Osteocyte (in vitro differentiated cells): Measurements from ENCODE around the gene TPH2. TPM values are rescaled to one million over a fixed set of nuclear protein-coding genes. Genes with fewer than 3 reads are reported as not detected.

Experiments used
- DNase-seq: peaks from one replicate; pipeline ENCODE4 v3.0.0; 2021; ENCODE audit warnings: mixed read lengths; ENCODE audit not compliant: unreplicated experiment; ENCODE audit errors: extremely low spot score
- H3K27ac Mint-ChIP-seq: one replicate; pipeline ENCODE4 v1.8.0; 2021; ENCODE audit warnings: mild to moderate bottlenecking, mixed read lengths; ENCODE audit not compliant: unreplicated experiment
- H3K27me3 Mint-ChIP-seq: one replicate; pipeline ENCODE4 v1.8.0; 2021; ENCODE audit warnings: mixed read lengths; ENCODE audit not compliant: unreplicated experiment
- H3K36me3 Mint-ChIP-seq: one replicate; pipeline ENCODE4 v1.8.0; 2021; ENCODE audit warnings: mixed read lengths; ENCODE audit not compliant: unreplicated experiment
- H3K4me1 Mint-ChIP-seq: one replicate; pipeline ENCODE4 v1.8.0; 2021; ENCODE audit warnings: mixed read lengths; ENCODE audit not compliant: unreplicated experiment
- H3K4me3 Mint-ChIP-seq: one replicate; pipeline ENCODE4 v1.8.0; 2021; ENCODE audit warnings: mild to moderate bottlenecking, moderate library complexity, mixed read lengths; ENCODE audit not compliant: unreplicated experiment
- H3K9me3 Mint-ChIP-seq: one replicate; pipeline ENCODE4 v1.8.0; 2021; ENCODE audit warnings: mixed read lengths; ENCODE audit not compliant: unreplicated experiment
- total RNA-seq: library from RNA; stranded (reverse); gene quantifications from 2 replicates; pipeline ENCODE4 v1.2.1, GENCODE V29; 2021
- TF ChIP-seq, protein P1 (sequence below): fragments of 200-600 bp; sonication (generic); IDR thresholded peaks from 2 replicates; pipeline ENCODE4 v1.5.0; 2021; ENCODE audit warnings: antibody characterized with exemption, mild to moderate bottlenecking, moderate library complexity

The TPH2 gene
- total RNA-seq, 1 donor from 2014 or later, result not detected

DNA sequence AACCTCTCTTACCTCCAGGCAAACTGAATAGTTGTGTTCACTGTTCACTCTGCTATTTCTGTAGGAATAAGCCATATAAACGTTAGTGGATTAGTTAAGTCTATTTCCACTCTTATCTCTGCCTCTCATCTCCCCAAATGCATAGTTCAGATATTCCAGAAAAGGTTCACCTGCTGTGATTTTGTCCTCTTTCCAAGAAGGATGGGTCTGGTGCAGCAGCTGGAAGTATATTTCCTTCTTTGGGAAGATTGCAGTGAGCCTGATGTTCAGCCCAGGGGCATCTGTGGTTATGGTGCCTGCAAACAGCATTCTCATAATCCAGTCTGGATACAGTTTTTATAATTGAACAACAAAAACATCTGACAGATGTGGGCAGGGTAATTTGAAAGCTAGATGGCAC is 97.7 kb downstream of the TPH2 start:
- H3K27ac Mint-ChIP-seq, result no peak overlapping the region
- H3K27me3 Mint-ChIP-seq, result peaks cover 14% of the 10 kb centered on the region
- TF ChIP-seq, protein P1, sequence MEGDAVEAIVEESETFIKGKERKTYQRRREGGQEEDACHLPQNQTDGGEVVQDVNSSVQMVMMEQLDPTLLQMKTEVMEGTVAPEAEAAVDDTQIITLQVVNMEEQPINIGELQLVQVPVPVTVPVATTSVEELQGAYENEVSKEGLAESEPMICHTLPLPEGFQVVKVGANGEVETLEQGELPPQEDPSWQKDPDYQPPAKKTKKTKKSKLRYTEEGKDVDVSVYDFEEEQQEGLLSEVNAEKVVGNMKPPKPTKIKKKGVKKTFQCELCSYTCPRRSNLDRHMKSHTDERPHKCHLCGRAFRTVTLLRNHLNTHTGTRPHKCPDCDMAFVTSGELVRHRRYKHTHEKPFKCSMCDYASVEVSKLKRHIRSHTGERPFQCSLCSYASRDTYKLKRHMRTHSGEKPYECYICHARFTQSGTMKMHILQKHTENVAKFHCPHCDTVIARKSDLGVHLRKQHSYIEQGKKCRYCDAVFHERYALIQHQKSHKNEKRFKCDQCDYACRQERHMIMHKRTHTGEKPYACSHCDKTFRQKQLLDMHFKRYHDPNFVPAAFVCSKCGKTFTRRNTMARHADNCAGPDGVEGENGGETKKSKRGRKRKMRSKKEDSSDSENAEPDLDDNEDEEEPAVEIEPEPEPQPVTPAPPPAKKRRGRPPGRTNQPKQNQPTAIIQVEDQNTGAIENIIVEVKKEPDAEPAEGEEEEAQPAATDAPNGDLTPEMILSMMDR, result no peak
- H3K36me3 Mint-ChIP-seq, result no peaks in the 10 kb centered on the region
- H3K4me3 Mint-ChIP-seq, result no peak overlapping the region
- no peaks in the 10 kb centered on the region for H3K4me1 Mint-ChIP-seq
- no peak for DNase-seq
- H3K9me3 Mint-ChIP-seq, result peaks cover 5% of the 10 kb centered on the region

DNA sequence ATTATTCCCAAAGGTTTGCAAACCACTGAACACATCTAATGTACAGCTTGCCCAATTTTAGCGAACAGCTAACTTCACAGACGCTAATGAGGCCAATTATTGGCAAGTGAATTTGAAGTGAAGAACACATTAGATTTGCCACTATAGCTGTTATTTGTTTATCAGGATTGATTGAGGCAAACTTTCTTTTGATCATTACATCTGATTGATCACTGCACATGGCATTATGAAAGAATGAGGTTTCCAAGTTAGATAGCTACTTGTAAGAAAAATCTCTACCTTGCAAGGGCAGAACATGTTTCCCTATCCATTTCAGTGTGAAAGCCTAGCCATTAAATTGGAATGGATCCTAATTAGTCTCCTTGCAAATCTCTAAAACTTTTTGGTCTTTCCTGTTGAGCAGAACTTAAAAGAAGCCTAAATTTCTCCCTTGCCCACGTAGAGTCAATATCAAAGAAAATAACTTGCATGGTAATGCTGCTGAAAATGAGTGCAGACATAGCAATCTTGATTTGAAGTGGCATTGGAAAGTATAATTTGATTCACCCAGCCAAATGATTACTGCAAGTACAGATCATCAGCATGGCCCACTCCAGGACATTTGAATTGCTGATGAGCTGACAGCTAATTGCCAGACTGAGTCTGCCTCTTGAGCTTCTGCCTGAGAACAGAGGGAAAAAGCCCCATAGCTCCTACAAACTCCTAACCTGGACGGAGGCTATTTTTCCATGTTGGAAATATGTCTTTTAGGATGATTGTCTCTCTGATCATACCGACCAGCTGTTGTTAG is 98.6 kb downstream of the TPH2 start:
- H3K27me3 Mint-ChIP-seq, result peaks cover 9% of the 10 kb centered on the region
- H3K4me3 Mint-ChIP-seq, result no peak overlapping the region
- H3K9me3 Mint-ChIP-seq, result peaks cover 5% of the 10 kb centered on the region
- TF ChIP-seq, protein P1, result no peak
- no peak for DNase-seq
- no peak overlapping the region for H3K27ac Mint-ChIP-seq
- no peaks in the 10 kb centered on the region for H3K36me3 Mint-ChIP-seq
- no peaks in the 10 kb centered on the region for H3K4me1 Mint-ChIP-seq

DNA sequence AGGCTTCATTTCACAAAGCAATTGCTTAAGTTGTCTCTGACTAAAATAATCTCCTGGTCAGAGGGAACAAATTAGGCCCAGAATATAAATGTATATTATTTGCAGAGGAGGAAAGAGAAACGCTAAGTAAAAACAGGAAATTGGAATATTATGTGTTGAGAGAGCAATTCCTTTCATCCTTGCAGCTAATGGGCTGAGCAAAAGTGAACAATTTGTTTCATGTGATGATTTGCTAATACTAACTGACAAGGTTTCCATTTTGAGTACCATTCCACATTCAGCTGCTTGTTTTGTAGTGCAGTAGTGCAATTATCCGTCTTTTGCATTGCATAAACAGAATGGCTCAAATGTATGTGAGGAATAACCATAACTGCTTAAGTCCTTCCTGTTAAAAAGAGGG is 103.2 kb downstream of the TPH2 start:
- no peak for DNase-seq
- H3K4me3 Mint-ChIP-seq, result no peak overlapping the region
- no peaks in the 10 kb centered on the region for H3K4me1 Mint-ChIP-seq

DNA sequence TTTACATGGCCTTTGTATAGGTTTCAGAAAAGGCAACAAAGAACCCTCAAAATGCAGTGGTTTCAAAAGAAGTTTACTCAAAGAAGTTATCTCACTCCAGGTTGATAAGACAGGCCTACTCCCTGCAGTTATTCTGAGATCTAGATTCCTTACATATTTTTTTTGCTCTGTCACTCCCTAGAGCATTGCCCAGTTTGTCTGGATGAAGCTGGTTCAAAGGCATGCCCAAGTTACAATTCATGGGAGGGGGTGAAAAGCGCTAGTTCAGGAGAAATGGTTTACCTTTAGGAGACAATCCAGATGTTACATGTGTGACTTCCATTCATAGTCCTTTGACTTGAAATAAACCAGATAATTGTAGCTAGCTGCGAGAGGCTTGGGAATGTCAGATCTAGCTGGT is 115.0 kb downstream of the TPH2 start:
- no peak overlapping the region for H3K4me3 Mint-ChIP-seq
- TF ChIP-seq, protein P1, result no peak
- H3K27me3 Mint-ChIP-seq, result peaks cover 9% of the 10 kb centered on the region
- H3K36me3 Mint-ChIP-seq, result no peaks in the 10 kb centered on the region
- H3K4me1 Mint-ChIP-seq, result no peaks in the 10 kb centered on the region
- no peaks in the 10 kb centered on the region for H3K9me3 Mint-ChIP-seq
- no peak overlapping the region for H3K27ac Mint-ChIP-seq
- no peak for DNase-seq

More for the DNA sequence above, 103.2 kb downstream of the TPH2 start:
- no peaks in the 10 kb centered on the region for H3K36me3 Mint-ChIP-seq
- peaks cover 5% of the 10 kb centered on the region for H3K9me3 Mint-ChIP-seq
- H3K27ac Mint-ChIP-seq, result no peak overlapping the region
- no peaks in the 10 kb centered on the region for H3K27me3 Mint-ChIP-seq
- TF ChIP-seq, protein P1, result no peak

DNA sequence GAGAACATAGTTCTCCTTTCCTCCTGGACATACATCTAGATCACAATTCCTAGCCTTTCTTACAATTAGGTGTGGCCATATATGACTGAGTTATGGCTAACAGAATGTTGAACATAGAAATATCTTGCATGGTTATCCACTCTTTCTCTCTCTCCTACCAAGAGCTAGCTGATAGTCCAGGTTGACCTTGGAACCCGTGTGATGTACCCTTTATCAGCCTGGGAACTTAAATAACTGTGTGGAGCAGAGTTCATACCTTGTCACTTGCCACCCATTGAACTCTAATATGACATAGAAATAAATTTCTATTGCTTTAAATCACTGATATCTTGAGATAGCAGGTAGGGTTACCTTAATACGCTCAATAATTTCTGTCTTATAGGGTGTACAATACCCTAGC is 115.9 kb downstream of the TPH2 start:
- TF ChIP-seq, protein P1, result no peak
- no peak for DNase-seq
- Mint-ChIP-seq H3K36me3 (no peaks in the 10 kb centered on the region), H3K27me3 (peaks cover 11% of the 10 kb centered on the region), H3K27ac (no peak overlapping the region), H3K4me1 (no peaks in the 10 kb centered on the region), H3K4me3 (no peak overlapping the region), H3K9me3 (no peaks in the 10 kb centered on the region)
